ENCODE results near the gene FRMD5.

DNA sequence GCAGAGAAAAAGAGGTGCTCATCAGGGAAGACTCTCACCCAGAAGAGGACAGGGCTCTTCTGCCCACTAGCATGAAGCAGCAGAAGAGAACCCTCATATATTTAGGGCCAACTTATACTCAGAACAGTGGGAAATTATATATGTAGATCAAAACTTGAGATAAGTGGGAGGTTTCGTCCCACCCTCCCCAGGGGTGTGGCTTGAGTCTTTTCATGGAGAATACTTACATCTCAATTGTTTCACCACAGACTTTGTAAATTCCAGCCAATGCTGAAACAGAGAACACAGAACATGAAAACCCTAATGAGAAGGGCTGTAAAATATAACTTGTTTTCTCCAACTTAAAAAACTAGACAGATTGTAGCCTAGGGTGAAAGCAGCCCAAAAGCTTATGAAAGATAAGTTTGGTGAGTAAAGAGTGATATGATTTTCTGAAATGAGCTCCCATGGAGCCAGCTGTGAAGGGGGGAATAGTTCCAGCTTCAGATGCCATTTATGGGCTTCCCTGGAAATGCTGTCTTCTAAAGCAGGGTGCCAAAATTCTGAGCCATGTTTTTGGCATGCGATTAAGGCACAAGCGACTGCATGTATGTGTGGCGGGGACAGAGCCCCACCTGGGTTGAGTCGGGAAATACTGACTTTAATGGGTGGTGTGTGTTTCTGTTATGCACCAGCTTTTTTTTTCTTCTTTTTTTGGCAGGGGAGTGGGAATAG is 275.4 kb downstream of the FRMD5 start:
- TF ChIP-seq, protein P1, sequence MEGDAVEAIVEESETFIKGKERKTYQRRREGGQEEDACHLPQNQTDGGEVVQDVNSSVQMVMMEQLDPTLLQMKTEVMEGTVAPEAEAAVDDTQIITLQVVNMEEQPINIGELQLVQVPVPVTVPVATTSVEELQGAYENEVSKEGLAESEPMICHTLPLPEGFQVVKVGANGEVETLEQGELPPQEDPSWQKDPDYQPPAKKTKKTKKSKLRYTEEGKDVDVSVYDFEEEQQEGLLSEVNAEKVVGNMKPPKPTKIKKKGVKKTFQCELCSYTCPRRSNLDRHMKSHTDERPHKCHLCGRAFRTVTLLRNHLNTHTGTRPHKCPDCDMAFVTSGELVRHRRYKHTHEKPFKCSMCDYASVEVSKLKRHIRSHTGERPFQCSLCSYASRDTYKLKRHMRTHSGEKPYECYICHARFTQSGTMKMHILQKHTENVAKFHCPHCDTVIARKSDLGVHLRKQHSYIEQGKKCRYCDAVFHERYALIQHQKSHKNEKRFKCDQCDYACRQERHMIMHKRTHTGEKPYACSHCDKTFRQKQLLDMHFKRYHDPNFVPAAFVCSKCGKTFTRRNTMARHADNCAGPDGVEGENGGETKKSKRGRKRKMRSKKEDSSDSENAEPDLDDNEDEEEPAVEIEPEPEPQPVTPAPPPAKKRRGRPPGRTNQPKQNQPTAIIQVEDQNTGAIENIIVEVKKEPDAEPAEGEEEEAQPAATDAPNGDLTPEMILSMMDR (IDR thresholded peaks at IDR 0.05), result no peak
- TF ChIP-seq POLR2A (IDR thresholded peaks at IDR 0.05), result no peak
